Measurements from ENCODE around the gene SCN5A. TPM values are rescaled to one million over a fixed set of nuclear protein-coding genes. Genes with fewer than 3 reads are reported as not detected.

The SCN5A gene
- total RNA-seq, 1 experiment from 2014 or later, result 0.16 TPM

DNA sequence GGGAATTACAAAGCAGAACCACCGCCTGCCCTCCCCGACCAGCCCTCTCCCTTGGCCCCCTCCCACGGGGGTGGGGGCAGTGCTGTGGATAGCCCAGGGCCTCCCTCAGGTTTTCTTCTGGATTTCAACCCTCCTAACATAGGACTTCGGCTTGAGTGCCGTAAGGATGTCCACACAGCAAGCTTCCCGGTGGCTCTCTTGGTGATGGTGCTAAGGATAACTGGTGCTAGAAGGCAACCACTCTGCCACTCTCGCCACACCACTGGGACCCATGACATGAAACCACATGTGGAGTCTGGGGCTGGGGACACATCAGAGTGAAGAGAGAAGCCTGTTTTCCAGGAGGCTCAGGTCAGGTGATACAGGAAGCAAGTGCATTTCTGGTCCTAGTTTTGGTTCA is 35.4 kb downstream of the SCN5A start:
- POLR2A ChIA-PET, result no interaction called here
- CTCF ChIA-PET, result no interaction called here
- Histone ChIP-seq H3K9me3 (no peaks in the 10 kb centered on the region), H3K27me3 (replicated peaks; ENCODE audit: control insufficient read depth, insufficient read depth, low read length) (peaks cover 2% of the 10 kb centered on the region; the same call in 1 of the 2 replicates), H3K4me3 (ENCODE audit: low read depth, low read length) (no peak overlapping the region), H3K4me1 (no peaks in the 10 kb centered on the region), H3K36me3 (ENCODE audit: control insufficient read depth, insufficient read depth, low read length) (no peaks in the 10 kb centered on the region)
- Mint-ChIP-seq H3K4me3 (ENCODE audit: unreplicated experiment) (no peak overlapping the region), H3K4me1 (ENCODE audit: low read depth, unreplicated experiment) (no peaks in the 10 kb centered on the region), H3K27ac (ENCODE audit: unreplicated experiment) (no peak overlapping the region), H3K36me3 (ENCODE audit: insufficient read depth, unreplicated experiment) (no peaks in the 10 kb centered on the region), H3K9me3 (ENCODE audit: unreplicated experiment) (no peaks in the 10 kb centered on the region), H3K27me3 (ENCODE audit: insufficient read depth, unreplicated experiment) (peaks cover 21% of the 10 kb centered on the region)
- TF ChIP-seq, protein P1, sequence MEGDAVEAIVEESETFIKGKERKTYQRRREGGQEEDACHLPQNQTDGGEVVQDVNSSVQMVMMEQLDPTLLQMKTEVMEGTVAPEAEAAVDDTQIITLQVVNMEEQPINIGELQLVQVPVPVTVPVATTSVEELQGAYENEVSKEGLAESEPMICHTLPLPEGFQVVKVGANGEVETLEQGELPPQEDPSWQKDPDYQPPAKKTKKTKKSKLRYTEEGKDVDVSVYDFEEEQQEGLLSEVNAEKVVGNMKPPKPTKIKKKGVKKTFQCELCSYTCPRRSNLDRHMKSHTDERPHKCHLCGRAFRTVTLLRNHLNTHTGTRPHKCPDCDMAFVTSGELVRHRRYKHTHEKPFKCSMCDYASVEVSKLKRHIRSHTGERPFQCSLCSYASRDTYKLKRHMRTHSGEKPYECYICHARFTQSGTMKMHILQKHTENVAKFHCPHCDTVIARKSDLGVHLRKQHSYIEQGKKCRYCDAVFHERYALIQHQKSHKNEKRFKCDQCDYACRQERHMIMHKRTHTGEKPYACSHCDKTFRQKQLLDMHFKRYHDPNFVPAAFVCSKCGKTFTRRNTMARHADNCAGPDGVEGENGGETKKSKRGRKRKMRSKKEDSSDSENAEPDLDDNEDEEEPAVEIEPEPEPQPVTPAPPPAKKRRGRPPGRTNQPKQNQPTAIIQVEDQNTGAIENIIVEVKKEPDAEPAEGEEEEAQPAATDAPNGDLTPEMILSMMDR (IDR thresholded peaks at IDR 0.05; ENCODE audit: insufficient read depth in 1 of 2, low read depth in 1 of 2, low read length in 1 of 2, severe bottlenecking in 1 of 2, unreplicated experiment in 1 of 2), result no peak
- no TSS peak for BruUV-seq (replicated peaks)
- DNase-seq, result no peak
- intact Hi-C loops (cut with micrococcal nuclease; ENCODE audit: unreplicated experiment), result no loop called here

DNA sequence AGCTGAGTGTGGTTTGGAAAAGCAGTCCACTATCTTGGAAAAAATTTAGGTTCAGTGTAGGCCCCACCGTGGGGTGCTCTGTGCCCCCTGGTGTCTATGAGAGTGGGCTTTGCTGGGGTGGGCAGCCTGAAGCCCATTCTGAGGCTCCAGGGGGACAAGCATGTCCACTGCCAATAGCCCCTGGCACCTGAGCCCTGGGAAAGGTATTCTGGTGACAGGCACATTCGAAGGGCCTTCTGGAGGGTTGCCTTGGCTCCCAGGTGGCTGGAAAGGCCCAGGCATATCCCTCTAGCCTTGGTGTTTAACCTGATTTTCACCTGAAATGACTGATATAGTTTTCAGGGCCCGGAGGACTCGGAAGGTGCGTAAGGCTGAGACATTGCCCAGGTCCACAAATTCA is 36.1 kb downstream of the SCN5A start:
- H3K9me3 Mint-ChIP-seq (ENCODE audit: unreplicated experiment), result no peaks in the 10 kb centered on the region
- Histone ChIP-seq H3K9me3 (no peaks in the 10 kb centered on the region), H3K4me3 (ENCODE audit: low read depth, low read length) (no peak overlapping the region), H3K36me3 (ENCODE audit: control insufficient read depth, insufficient read depth, low read length) (no peaks in the 10 kb centered on the region), H3K4me1 (no peaks in the 10 kb centered on the region), H3K27me3 (replicated peaks; ENCODE audit: control insufficient read depth, insufficient read depth, low read length) (peaks cover 2% of the 10 kb centered on the region; the same call in 1 of the 2 replicates)
- no peak overlapping the region for H3K27ac Mint-ChIP-seq (ENCODE audit: unreplicated experiment)
- no peak overlapping the region for H3K4me3 Mint-ChIP-seq (ENCODE audit: unreplicated experiment)
- POLR2A ChIA-PET, result no interaction called here
- no peaks in the 10 kb centered on the region for H3K4me1 Mint-ChIP-seq (ENCODE audit: low read depth, unreplicated experiment)
- peaks cover 14% of the 10 kb centered on the region for H3K27me3 Mint-ChIP-seq (ENCODE audit: insufficient read depth, unreplicated experiment)
- BruUV-seq (replicated peaks), result no TSS peak
- H3K36me3 Mint-ChIP-seq (ENCODE audit: insufficient read depth, unreplicated experiment), result no peaks in the 10 kb centered on the region
- no peak for DNase-seq
- CTCF ChIA-PET, result no interaction called here
- TF ChIP-seq, protein P1 (IDR thresholded peaks at IDR 0.05; ENCODE audit: insufficient read depth in 1 of 2, low read depth in 1 of 2, low read length in 1 of 2, severe bottlenecking in 1 of 2, unreplicated experiment in 1 of 2), result no peak
- intact Hi-C loops (cut with micrococcal nuclease; ENCODE audit: unreplicated experiment), result no loop called here

- peaks cover under 1% of the 10 kb centered on the region; the same call in 1 of the 2 replicates for H3K27me3 ChIP-seq (replicated peaks; ENCODE audit: control insufficient read depth, insufficient read depth, low read length)
- H3K27me3 Mint-ChIP-seq (ENCODE audit: insufficient read depth, unreplicated experiment), result peaks cover 13% of the 10 kb centered on the region
- H3K36me3 ChIP-seq (ENCODE audit: control insufficient read depth, insufficient read depth, low read length), result no peaks in the 10 kb centered on the region
- no TSS peak for BruUV-seq (replicated peaks)
- TF ChIP-seq, protein P1 (IDR thresholded peaks at IDR 0.05; ENCODE audit: insufficient read depth in 1 of 2, low read depth in 1 of 2, low read length in 1 of 2, severe bottlenecking in 1 of 2, unreplicated experiment in 1 of 2), result no peak
- no peak overlapping the region for H3K4me3 Mint-ChIP-seq (ENCODE audit: unreplicated experiment)
- H3K9me3 Mint-ChIP-seq (ENCODE audit: unreplicated experiment), result no peaks in the 10 kb centered on the region
- CTCF ChIA-PET, result interaction anchor here (0.5 kb wide), 1 partner anchor 29 kb away, joined by 3 read pairs; no protein-coding TSS in a partner anchor
- POLR2A ChIA-PET, result no interaction called here
- no peaks in the 10 kb centered on the region for H3K9me3 ChIP-seq
- no peak for DNase-seq
- H3K4me3 ChIP-seq (ENCODE audit: low read depth, low read length), result no peak overlapping the region
- no peak overlapping the region for H3K27ac Mint-ChIP-seq (ENCODE audit: unreplicated experiment)
- intact Hi-C loops (cut with micrococcal nuclease; ENCODE audit: unreplicated experiment), result no loop called here
- no peaks in the 10 kb centered on the region for H3K4me1 ChIP-seq
- H3K4me1 Mint-ChIP-seq (ENCODE audit: low read depth, unreplicated experiment), result no peaks in the 10 kb centered on the region
- H3K36me3 Mint-ChIP-seq (ENCODE audit: insufficient read depth, unreplicated experiment), result no peaks in the 10 kb centered on the region
Observed at GRCh38 chr3:38611866-38612265, 37.6 kb downstream of the SCN5A start.
